Astrocyte (in vitro differentiated cells and primary cell): ENCODE data around the gene CDC73.

ENCODE experiments used
- EZH2 ChIP-seq: IDR thresholded peaks from 2 replicates; pipeline ENCODE4 v1.6.1; 2012; ENCODE audit warnings: mild to moderate bottlenecking, low read length, inconsistent platforms; ENCODE audit not compliant: insufficient read depth
- TF ChIP-seq, protein P1 (sequence below): IDR thresholded peaks from 2 replicates; pipeline ENCODE4 v1.5.1; 2011; ENCODE audit warnings: low read depth, mild to moderate bottlenecking, inconsistent platforms, low read length, moderate library complexity; ENCODE audit not compliant: insufficient read depth

- TF ChIP-seq EZH2 = no peak
- TF ChIP-seq, protein P1, sequence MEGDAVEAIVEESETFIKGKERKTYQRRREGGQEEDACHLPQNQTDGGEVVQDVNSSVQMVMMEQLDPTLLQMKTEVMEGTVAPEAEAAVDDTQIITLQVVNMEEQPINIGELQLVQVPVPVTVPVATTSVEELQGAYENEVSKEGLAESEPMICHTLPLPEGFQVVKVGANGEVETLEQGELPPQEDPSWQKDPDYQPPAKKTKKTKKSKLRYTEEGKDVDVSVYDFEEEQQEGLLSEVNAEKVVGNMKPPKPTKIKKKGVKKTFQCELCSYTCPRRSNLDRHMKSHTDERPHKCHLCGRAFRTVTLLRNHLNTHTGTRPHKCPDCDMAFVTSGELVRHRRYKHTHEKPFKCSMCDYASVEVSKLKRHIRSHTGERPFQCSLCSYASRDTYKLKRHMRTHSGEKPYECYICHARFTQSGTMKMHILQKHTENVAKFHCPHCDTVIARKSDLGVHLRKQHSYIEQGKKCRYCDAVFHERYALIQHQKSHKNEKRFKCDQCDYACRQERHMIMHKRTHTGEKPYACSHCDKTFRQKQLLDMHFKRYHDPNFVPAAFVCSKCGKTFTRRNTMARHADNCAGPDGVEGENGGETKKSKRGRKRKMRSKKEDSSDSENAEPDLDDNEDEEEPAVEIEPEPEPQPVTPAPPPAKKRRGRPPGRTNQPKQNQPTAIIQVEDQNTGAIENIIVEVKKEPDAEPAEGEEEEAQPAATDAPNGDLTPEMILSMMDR = no peak
These were observed 140.8 kb downstream of the CDC73 start for GRCh38 chr1:193262661-193263060.
